Skeletal muscle tissue (tissue), 4 donors: ENCODE results near the gene NRXN3. TPM values are rescaled to one million over a fixed set of nuclear protein-coding genes. Genes with fewer than 3 reads are reported as not detected.

Source experiments
- H3K27ac ChIP-seq: one replicate; pipeline ENCODE4 v1.7.0; 2013; ENCODE audit warnings: mild to moderate bottlenecking, low read depth, low read length, inconsistent platforms
- H3K27me3 ChIP-seq, 3 donors: one replicate each; pipeline ENCODE4 v1.7.0; 2013; ENCODE audit warnings: low read length in 3 of 3; ENCODE audit not compliant: control insufficient read depth in 3 of 3, insufficient read depth in 3 of 3
- H3K36me3 ChIP-seq, 3 donors: one replicate each; pipeline ENCODE4 v1.7.0; 2013; ENCODE audit warnings: low read length in 3 of 3; ENCODE audit not compliant: control insufficient read depth in 3 of 3, insufficient read depth in 3 of 3
- H3K4me1 ChIP-seq, 3 donors: one replicate each; pipeline ENCODE4 v1.7.0; 2013; ENCODE audit warnings: low read length in 3 of 3, mild to moderate bottlenecking in 3 of 3; ENCODE audit not compliant: control insufficient read depth in 3 of 3, insufficient read depth in 3 of 3
- H3K4me3 ChIP-seq, 3 donors: one replicate each; pipeline ENCODE4 v1.7.0; 2013; ENCODE audit warnings: low read length in 3 of 3
- H3K9ac ChIP-seq, 3 donors: one replicate each; pipeline ENCODE4 v1.7.0; 2013; ENCODE audit warnings: low read length in 3 of 3, mild to moderate bottlenecking in 3 of 3, moderate library complexity in 2 of 3, low read depth in 1 of 3
- H3K9me3 ChIP-seq, 3 donors: one replicate each; pipeline ENCODE4 v1.7.0; 2013; ENCODE audit warnings: low read length in 3 of 3; ENCODE audit not compliant: control insufficient read depth in 3 of 3
- total RNA-seq: library from RNA; depleted of rRNA; stranded (reverse); fragments of >200 nt; gene quantifications from one replicate; pipeline ENCODE4 v1.2.3, GENCODE V29; 2014
- donor health status: Osteomylitis.

NRXN3 gene
- total RNA-seq, 1 donor from 2014 or later = 0.52 TPM

- Histone ChIP-seq H3K27ac (no peak overlapping the region), H3K9me3 (no peaks in the 10 kb centered on the region), H3K9ac (no peak overlapping the region), H3K4me3 (no peak overlapping the region), H3K4me1 (no peaks in the 10 kb centered on the region), H3K27me3 (no peaks in the 10 kb centered on the region), H3K36me3 (no peaks in the 10 kb centered on the region)
Observed at GRCh38 chr14:79352076-79352630, 1182.0 kb downstream of the NRXN3 start.

DNA sequence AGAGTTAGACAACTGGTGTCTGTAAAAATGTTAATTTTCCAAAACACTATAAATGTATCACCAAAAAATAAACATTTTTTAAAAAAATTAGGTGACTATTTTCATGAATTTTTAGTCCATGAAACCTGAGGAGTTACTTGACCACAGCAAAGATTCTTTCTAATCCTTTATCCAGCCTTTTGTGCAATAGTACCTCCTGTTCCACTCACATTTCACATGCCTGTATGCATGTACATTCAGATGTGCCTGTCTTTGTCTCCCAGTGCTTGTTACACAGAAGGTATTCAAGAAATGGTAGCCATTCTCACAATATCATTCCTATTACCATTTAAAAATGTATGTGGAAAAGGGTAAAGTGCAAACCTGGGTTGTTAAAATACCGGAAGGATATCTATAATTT is 1184.2 kb downstream of the NRXN3 start:
- H3K9me3 ChIP-seq = no peaks in the 10 kb centered on the region
- no peaks in the 10 kb centered on the region for H3K27me3 ChIP-seq
- H3K4me3 ChIP-seq = no peak overlapping the region
- no peak overlapping the region for H3K27ac ChIP-seq
- no peaks in the 10 kb centered on the region for H3K36me3 ChIP-seq
- no peaks in the 10 kb centered on the region for H3K4me1 ChIP-seq
- H3K9ac ChIP-seq = no peak overlapping the region

DNA sequence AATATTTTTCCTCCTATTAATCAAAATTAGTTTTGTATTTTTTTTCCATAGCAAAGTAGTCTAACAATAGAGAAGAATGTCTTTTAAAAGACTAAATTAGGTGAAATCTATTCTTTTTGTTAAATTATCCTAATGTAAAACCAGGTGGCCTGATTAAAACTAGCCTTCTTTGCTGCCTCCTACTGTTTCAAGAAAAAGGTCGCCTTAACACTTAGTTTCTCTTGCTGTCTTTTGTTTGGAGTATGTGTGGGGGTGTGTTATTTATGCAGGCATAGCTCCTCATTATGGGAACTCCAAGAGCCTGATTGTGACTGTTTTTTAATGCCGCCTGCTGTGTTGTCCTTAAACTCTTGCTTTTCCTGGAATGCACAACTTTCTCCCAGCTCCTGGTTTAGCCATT is 1185.9 kb downstream of the NRXN3 start:
- Histone ChIP-seq H3K9ac (no peak overlapping the region), H3K27me3 (no peaks in the 10 kb centered on the region), H3K9me3 (no peaks in the 10 kb centered on the region), H3K27ac (no peak overlapping the region), H3K4me3 (no peak overlapping the region), H3K4me1 (no peaks in the 10 kb centered on the region), H3K36me3 (no peaks in the 10 kb centered on the region)

DNA sequence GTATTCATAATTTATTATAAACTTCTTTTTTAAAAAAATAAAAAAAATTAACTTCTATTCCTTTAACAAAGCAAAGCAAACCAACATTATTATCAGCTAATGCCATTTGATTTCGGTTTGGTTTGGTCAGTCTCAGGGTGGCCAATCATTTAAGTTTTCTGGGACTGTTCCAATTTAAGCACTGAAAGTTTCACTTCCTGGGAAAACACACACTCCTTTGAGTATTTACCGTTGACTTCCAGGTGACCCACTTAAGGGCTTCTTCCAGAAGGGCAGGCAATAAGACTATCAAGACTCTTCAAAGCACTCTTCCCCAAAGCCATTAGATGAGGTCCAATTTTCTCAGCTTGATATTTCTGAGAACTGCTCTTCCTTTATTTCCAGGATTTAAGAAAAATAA is 1187.1 kb downstream of the NRXN3 start:
- Histone ChIP-seq H3K36me3 (no peaks in the 10 kb centered on the region), H3K9ac (no peak overlapping the region)

DNA sequence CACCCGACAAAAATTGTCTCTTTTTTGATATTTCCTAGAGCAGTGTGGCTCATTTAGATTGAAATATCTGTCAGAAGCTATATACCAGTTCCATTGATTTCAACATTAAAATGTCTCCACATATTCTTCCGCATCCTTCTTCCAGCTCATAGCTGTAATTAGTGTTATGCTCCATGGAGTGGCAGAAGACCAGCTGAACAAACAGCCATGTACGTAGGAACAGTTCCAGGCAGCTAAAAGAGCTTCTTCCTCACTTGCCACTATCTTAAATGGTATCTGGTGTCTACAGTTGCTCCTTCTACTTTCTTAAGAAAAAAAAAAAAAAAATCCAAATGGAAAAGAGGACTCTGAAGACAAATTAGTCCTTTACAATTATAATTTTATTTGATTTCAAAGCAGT is 1193.1 kb downstream of the NRXN3 start:
- H3K4me1 ChIP-seq = no peaks in the 10 kb centered on the region

More for the DNA sequence above, 1187.1 kb downstream of the NRXN3 start:
- Histone ChIP-seq H3K9me3 (no peaks in the 10 kb centered on the region), H3K4me1 (no peaks in the 10 kb centered on the region), H3K4me3 (no peak overlapping the region), H3K27me3 (no peaks in the 10 kb centered on the region), H3K27ac (no peak overlapping the region)

GRCh38 chr14:79369359-79370332 is 1199.5 kb downstream of the NRXN3 start:
- Histone ChIP-seq H3K4me3 (no peak overlapping the region), H3K4me1 (no peaks in the 10 kb centered on the region), H3K27me3 (no peaks in the 10 kb centered on the region), H3K9me3 (no peaks in the 10 kb centered on the region), H3K9ac (no peak overlapping the region), H3K27ac (no peak overlapping the region), H3K36me3 (no peaks in the 10 kb centered on the region)

More for the DNA sequence above, 1193.1 kb downstream of the NRXN3 start:
- H3K9me3 ChIP-seq = no peaks in the 10 kb centered on the region
- H3K36me3 ChIP-seq = no peaks in the 10 kb centered on the region
- no peaks in the 10 kb centered on the region for H3K27me3 ChIP-seq
- H3K27ac ChIP-seq = no peak overlapping the region
- no peak overlapping the region for H3K4me3 ChIP-seq
- H3K9ac ChIP-seq = no peak overlapping the region

DNA sequence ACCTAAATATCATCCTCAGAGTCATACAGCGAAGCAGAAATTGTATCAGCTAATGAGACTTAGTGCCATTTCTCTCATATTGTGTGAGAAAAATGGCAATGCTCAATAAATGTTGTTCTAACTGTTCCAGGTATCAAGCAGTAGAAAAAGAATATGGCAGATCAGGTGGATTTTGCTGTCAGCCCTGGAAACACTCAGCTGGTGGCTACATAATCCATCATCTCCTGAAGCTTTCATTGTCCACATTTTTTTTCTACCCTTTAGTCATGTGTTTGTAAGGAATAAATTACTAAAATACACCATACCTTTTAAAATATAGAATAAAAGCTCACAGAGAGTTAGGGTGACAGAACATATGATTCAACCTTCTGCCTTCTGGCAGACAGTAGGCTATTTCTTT is 1200.8 kb downstream of the NRXN3 start:
- H3K27ac ChIP-seq = no peak overlapping the region
- no peaks in the 10 kb centered on the region for H3K36me3 ChIP-seq
- H3K9ac ChIP-seq = no peak overlapping the region
- no peaks in the 10 kb centered on the region for H3K9me3 ChIP-seq
- H3K4me3 ChIP-seq = no peak overlapping the region
- H3K27me3 ChIP-seq = no peaks in the 10 kb centered on the region
- H3K4me1 ChIP-seq = no peaks in the 10 kb centered on the region

- Histone ChIP-seq H3K4me3 (no peak overlapping the region), H3K27ac (no peak overlapping the region), H3K9me3 (no peaks in the 10 kb centered on the region), H3K27me3 (no peaks in the 10 kb centered on the region), H3K4me1 (no peaks in the 10 kb centered on the region), H3K9ac (no peak overlapping the region), H3K36me3 (no peaks in the 10 kb centered on the region)
Observed at GRCh38 chr14:79373451-79373850, 1203.3 kb downstream of the NRXN3 start.

DNA sequence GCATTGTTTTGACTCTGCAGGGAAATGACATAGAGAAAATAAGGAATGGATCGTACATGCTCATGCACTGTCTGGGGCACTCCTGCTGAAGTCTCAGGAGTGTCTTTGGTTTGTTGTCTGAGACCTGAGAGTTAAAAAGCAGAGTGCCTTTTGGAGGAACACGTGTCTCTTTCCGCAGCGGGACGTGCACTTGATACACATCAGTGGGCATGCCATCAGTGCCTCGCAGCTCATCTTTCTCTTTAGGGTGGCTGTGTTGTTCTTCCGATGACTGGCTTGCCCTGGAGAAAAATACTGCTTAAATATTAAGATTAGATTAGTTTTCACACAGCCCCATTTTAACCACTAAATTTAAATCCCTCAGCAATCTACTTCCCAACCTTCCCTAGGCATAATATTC is 1205.2 kb downstream of the NRXN3 start:
- Histone ChIP-seq H3K27ac (no peak overlapping the region), H3K4me1 (no peaks in the 10 kb centered on the region), H3K27me3 (no peaks in the 10 kb centered on the region)

DNA sequence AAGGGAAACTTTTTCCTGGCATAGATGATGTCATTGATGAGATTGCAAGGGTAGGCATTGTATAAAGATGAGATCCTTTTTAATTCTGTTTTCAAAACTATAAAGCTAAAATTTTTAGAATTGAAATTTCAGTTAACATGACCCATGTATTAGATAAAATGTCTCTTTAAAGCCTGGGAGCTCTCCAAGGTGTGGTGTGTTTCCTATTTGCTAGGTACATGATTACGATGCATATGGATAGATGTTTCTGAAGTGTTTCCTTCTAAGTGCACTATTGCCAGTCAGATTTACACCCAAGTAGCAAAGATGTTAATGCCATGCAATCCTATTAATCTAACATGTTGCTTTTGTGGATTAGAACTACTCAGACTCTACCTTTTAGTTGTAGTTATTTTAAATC is 1206.4 kb downstream of the NRXN3 start:
- Histone ChIP-seq H3K9ac (no peak overlapping the region), H3K27me3 (no peaks in the 10 kb centered on the region), H3K9me3 (no peaks in the 10 kb centered on the region), H3K4me1 (no peaks in the 10 kb centered on the region), H3K4me3 (no peak overlapping the region), H3K27ac (no peak overlapping the region), H3K36me3 (no peaks in the 10 kb centered on the region)

More for the DNA sequence above, 1205.2 kb downstream of the NRXN3 start:
- Histone ChIP-seq H3K9me3 (no peaks in the 10 kb centered on the region), H3K9ac (no peak overlapping the region), H3K4me3 (no peak overlapping the region), H3K36me3 (no peaks in the 10 kb centered on the region)
